Measurements from ENCODE around the gene SHROOM3. TPM values are rescaled to one million over a fixed set of nuclear protein-coding genes. Genes with fewer than 3 reads are reported as not detected.
"Not testable (repeated sequence)": the region's sequence is repeated elsewhere in the genome, so short reads cannot be mapped to it uniquely, and the experiment has no call there.

SHROOM3 gene
- 25.0 TPM for total RNA-seq
- long read RNA-seq, partial matches to known transcripts = 15 of 22 reads
- long read RNA-seq, other reads (novel, unspliced or antisense) = 7 of 22 reads

DNA sequence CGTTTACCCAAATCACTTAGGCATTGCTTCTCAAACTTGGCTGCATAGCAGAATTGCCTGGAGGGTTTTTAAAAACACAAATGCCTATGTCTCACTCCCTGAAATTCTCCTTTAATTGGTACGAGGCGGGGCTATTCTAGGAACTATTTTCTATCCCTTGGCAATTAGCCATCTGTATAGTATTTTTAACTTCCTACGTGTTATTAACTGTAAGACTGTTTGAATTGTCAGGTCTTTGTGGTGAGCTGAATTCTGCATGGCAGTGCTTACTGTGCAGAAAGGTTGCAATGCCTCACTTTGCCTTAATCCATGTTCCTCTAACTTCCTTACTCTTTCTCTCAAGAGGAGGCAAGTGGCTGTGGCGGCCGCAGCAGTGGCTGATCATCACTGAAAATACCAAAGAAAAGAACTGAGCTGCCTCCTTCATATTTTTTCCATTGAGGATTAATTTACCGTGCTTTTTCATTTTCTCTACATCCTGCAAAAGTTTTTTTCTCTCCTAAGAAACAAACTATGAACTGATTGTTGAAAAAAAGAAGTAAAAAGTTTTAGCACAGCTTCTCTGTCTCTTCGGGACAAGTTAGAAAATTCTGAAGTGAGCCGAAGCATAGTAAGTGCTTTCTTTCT, at the start of gene SHROOM3:
Gene SHROOM3, plus strand, starts transcription at position 329 of the 627 bp plus-strand sequence. CDS start 824 bp downstream, outside the sequence.
- intact Hi-C loops (cut with DNase I) = loop anchor here (5.0 to 10.0 kb wide), 3 partner anchors 258 to 770 kb away; no protein-coding TSS in a partner anchor
- DNase-seq (ENCODE audit: low spot score) = no peak

GRCh38 chr4:76385974-76386373, 49.1 kb upstream of the SHROOM3 start:
- DNase-seq (ENCODE audit: low spot score) = no peak
- intact Hi-C loops (cut with DNase I) = no loop called here

- no peak for DNase-seq (ENCODE audit: low spot score)
- intact Hi-C loops (cut with DNase I) = no loop called here
Measured at GRCh38 chr4:76386566-76387305, 48.3 kb upstream of the SHROOM3 start.

GRCh38 chr4:76388160-76388908, 46.7 kb upstream of the SHROOM3 start:
- DNase-seq (ENCODE audit: low spot score) = no peak
- intact Hi-C loops (cut with DNase I) = no loop called here

- DNase-seq (ENCODE audit: low spot score) = no peak
- intact Hi-C loops (cut with DNase I) = no loop called here
Measured at GRCh38 chr4:76401654-76402053, 33.4 kb upstream of the SHROOM3 start.

GRCh38 chr4:76406081-76406480, 28.9 kb upstream of the SHROOM3 start:
- intact Hi-C loops (cut with DNase I) = no loop called here
- DNase-seq (ENCODE audit: low spot score) = no peak

- intact Hi-C loops (cut with DNase I) = no loop called here
Measured at GRCh38 chr4:76407440-76408119, 27.4 kb upstream of the SHROOM3 start.

DNA sequence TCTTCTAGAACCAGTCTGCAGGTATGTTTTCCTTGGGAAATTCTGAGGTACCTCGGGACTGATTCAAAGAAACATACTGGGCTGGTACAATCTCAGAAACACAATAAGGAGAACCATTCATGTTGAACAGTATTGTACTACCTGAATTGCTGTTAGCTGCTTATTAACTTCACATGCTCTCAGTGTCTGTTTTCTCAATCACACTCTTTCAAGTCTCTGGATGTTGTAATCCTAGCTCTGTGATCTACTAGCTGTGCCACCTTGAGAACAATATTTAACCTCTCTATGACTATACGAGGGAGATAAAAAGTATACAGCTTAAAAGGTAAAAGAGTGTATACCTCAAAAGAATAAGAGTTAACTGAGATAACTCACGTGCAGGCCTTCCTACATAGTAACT, 24.4 kb upstream of the SHROOM3 start:
- intact Hi-C loops (cut with DNase I) = no loop called here

More at GRCh38 chr4:76407440-76408119, 27.4 kb upstream of the SHROOM3 start:
- DNase-seq (ENCODE audit: low spot score) = no peak

DNA sequence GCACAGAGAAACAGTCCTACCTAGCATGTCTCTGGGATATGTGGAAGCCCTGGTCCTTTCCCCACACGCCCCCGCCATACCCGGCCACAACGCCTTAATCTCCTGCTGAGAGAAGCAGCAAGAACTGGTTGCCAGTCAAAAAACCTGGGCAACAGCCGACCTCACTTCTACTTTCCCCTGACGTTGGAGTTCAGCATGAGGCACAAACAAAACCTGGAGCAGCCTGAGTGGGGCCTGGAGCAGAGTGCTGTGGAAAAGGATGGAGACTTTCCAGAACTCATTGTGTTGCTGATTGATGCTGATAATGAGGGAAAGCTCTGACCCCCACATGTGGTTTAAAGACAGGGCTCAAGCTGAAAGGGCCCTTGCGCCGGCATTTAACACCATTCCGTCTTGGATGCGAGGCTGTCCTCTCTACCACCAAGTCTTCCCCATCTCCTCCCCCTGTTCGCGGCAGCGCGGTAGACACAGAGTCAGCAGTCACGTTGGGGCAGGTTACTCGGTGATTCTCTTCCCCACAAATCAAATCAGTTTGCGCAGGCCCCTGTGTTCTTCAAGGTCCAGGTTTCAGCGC, 14.8 kb upstream of the SHROOM3 start:
- intact Hi-C loops (cut with DNase I) = loop anchor here (5.0 kb wide), 1 partner anchor 113 kb away; the partner anchor contains the start of gene STBD1
- DNase-seq (ENCODE audit: low spot score) = no peak

More for the DNA sequence above, 24.4 kb upstream of the SHROOM3 start:
- DNase-seq (ENCODE audit: low spot score) = no peak

DNA sequence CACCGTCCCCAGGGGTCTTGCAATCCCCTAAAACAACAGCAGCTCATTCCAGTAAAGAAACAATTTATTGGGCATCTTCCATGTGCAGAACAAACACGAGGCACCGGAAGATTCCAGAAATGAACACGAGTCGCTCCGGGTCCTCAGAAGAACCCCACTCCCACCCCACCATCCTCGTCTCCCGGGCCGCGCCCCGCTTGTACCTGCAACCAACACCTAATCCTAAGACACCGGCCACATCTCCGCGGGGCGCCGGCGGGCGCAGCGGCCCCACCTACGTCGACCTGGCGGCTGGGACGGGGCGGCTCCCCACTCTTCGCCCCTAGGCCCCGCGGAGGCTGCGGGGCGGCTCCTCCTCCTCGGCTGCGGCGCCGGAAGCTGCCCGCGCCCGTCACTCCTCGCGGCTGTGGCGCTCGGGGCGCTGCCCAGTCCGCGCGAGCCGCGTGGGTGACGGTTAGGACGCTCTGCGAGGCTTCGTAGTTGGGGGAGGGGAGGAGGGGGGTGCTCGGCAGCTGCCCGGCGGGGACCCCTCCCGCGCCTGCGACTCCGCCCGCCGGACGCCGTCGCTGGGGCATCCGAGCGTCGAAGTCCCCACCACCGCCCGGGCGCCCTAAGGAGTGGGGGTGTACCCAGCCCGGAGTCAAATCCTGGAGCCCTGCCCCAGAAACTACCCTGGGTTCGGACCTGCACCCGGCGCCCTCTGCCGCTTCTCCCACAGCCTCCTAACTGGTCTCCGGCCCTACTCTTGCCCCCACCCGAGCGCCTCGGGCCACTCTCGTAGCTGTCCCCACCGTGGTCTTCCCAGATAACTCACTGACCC, 14.1 kb upstream of the SHROOM3 start, which contains the start of gene CCDC158:
Gene CCDC158, minus strand, starts transcription at position 380 of the 820 bp plus-strand sequence. CDS start 17,934 bp downstream, outside the sequence.
- intact Hi-C loops (cut with DNase I) = loop anchor here (5.0 kb wide), 1 partner anchor 114 kb away; the partner anchor contains the start of gene STBD1
- DNase-seq (ENCODE audit: low spot score) = no peak

GRCh38 chr4:76423159-76423558, 11.9 kb upstream of the SHROOM3 start:
- DNase-seq (ENCODE audit: low spot score) = not testable (repeated sequence)
- intact Hi-C loops (cut with DNase I) = loop anchor here (5.0 kb wide), 1 partner anchor 116 kb away; the partner anchor contains the start of gene STBD1

DNA sequence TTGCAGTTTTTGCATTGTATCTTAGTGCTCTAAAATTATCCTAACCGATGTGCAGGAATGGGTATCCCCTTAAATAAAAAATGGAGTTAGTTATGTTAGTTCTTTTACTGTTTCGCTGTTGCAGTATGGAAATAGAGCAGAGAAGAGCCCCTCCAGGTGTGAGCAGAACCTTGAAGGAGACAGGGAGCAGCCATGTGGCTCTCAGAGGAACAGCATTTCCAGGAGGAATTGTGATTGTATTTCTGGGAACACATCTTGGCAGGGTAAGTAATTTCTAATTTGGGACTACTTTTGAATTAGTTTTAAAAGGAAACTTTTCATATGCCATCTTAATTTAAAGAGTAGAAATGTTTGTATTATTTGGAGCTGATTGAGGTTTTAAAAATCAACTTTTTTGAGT, 8.8 kb upstream of the SHROOM3 start:
- intact Hi-C loops (cut with DNase I) = loop anchor here (5.0 kb wide), 1 partner anchor 166 kb away; no protein-coding TSS in a partner anchor
- no peak for DNase-seq (ENCODE audit: low spot score)

GRCh38 chr4:76429636-76430035, 5.4 kb upstream of the SHROOM3 start:
- intact Hi-C loops (cut with DNase I) = loop anchor here (2.0 to 10.0 kb wide), 5 partner anchors 75 to 775 kb away; no protein-coding TSS in a partner anchor
- no peak for DNase-seq (ENCODE audit: low spot score)

- DNase-seq (ENCODE audit: low spot score) = no peak
- intact Hi-C loops (cut with DNase I) = loop anchor here (2.0 to 10.0 kb wide), 4 partner anchors 74 to 774 kb away; no protein-coding TSS in a partner anchor
Measured at GRCh38 chr4:76430519-76431388, 4.3 kb upstream of the SHROOM3 start.

DNA sequence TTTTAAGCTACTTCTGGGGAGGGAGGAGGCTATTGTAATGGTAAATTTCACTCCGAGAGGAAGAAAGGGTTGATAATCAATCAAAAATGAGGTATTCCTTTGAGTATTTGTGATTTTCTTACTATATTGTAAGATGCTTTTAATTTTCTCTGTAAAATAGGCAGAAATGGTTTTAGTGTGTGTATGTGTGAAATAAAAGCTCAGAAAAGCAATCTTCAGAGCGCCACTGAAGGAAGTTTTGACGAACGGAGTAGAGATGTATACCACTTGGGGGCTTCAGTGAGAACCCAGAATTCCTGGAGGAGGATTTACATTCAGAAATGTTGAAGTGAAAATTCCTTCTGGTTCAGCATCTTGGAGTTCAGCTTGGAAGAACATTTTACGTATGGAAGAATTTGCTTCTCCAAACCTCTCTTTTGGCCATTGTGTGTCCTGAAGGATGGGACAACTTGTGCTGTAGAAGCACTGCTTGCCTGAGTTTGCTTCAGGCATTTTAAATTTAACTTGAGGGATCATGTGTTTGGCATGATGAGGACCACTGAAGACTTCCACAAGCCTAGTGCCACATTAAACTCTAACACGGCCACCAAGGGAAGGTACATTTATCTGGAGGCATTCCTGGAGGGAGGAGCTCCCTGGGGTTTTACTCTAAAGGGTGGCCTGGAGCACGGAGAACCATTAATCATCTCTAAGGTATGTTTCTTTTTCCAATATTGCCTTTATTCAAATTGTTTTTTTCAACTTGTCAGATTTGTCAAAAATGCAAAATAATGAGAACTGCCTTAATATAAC, 695 bp downstream of the SHROOM3 start:
- intact Hi-C loops (cut with DNase I) = loop anchor here (10.0 kb wide), 1 partner anchor 769 kb away; no protein-coding TSS in a partner anchor
- no peak for DNase-seq (ENCODE audit: low spot score)

GRCh38 chr4:76439491-76439890, 4.5 kb downstream of the SHROOM3 start:
- no peak for DNase-seq (ENCODE audit: low spot score)
- intact Hi-C loops (cut with DNase I) = loop anchor here (10.0 kb wide), 1 partner anchor 765 kb away; no protein-coding TSS in a partner anchor
